Measurements from ENCODE around the gene GZMB.
"Not testable (repeated sequence)": the region's sequence is repeated elsewhere in the genome, so short reads cannot be mapped to it uniquely, and the experiment has no call there.

DNA sequence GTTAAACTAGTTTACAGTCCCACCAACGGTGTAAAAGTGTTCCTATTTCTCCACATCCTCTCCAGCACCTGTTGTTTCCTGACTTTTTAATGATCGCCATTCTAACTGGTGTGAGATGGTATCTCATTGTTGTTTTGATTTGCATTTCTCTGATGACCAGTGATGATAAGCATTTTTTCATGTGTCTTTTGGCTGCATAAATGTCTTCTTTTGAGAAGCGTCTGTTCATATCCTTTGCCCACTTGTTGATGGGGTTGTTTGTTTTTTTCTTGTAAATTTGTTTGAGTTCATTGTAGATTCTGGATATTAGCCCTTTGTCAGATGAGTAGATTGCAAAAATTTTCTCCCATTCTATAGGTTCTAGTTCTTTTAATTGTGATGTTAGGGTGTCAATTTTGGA, 49.6 kb downstream of the GZMB start:
- TF ChIP-seq, protein P1, sequence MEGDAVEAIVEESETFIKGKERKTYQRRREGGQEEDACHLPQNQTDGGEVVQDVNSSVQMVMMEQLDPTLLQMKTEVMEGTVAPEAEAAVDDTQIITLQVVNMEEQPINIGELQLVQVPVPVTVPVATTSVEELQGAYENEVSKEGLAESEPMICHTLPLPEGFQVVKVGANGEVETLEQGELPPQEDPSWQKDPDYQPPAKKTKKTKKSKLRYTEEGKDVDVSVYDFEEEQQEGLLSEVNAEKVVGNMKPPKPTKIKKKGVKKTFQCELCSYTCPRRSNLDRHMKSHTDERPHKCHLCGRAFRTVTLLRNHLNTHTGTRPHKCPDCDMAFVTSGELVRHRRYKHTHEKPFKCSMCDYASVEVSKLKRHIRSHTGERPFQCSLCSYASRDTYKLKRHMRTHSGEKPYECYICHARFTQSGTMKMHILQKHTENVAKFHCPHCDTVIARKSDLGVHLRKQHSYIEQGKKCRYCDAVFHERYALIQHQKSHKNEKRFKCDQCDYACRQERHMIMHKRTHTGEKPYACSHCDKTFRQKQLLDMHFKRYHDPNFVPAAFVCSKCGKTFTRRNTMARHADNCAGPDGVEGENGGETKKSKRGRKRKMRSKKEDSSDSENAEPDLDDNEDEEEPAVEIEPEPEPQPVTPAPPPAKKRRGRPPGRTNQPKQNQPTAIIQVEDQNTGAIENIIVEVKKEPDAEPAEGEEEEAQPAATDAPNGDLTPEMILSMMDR (IDR thresholded peaks at IDR 0.05; ENCODE audit: poor library complexity, severe bottlenecking) = not testable (repeated sequence)
- TF ChIP-seq RAD21 (conservative IDR thresholded peaks at IDR 0.05); EP300 (conservative IDR thresholded peaks at IDR 0.05; ENCODE audit: poor library complexity, severe bottlenecking); POLR2AphosphoS5 (IDR thresholded peaks at IDR 0.05); EZH2 (IDR thresholded peaks at IDR 0.05; ENCODE audit: borderline replicate concordance, insufficient read depth, low read length, poor library complexity, severe bottlenecking): not testable (repeated sequence)
- TF ChIP-seq, protein P2, sequence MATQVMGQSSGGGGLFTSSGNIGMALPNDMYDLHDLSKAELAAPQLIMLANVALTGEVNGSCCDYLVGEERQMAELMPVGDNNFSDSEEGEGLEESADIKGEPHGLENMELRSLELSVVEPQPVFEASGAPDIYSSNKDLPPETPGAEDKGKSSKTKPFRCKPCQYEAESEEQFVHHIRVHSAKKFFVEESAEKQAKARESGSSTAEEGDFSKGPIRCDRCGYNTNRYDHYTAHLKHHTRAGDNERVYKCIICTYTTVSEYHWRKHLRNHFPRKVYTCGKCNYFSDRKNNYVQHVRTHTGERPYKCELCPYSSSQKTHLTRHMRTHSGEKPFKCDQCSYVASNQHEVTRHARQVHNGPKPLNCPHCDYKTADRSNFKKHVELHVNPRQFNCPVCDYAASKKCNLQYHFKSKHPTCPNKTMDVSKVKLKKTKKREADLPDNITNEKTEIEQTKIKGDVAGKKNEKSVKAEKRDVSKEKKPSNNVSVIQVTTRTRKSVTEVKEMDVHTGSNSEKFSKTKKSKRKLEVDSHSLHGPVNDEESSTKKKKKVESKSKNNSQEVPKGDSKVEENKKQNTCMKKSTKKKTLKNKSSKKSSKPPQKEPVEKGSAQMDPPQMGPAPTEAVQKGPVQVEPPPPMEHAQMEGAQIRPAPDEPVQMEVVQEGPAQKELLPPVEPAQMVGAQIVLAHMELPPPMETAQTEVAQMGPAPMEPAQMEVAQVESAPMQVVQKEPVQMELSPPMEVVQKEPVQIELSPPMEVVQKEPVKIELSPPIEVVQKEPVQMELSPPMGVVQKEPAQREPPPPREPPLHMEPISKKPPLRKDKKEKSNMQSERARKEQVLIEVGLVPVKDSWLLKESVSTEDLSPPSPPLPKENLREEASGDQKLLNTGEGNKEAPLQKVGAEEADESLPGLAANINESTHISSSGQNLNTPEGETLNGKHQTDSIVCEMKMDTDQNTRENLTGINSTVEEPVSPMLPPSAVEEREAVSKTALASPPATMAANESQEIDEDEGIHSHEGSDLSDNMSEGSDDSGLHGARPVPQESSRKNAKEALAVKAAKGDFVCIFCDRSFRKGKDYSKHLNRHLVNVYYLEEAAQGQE (IDR thresholded peaks at IDR 0.05; ENCODE audit: borderline replicate concordance) = not testable (repeated sequence)

Data from neural cell (in vitro differentiated cells).